ENCODE results near the gene MISP. TPM values are rescaled to one million over a fixed set of nuclear protein-coding genes. Genes with fewer than 3 reads are reported as not detected.

The MISP gene
- total and polyA plus RNA-seq, 9 of the 15 experiments (the other 6 are each of a cell fraction or from before 2014, with no cell fraction given): 0.04 to 0.29 (median 0.05) TPM; not detected in 5

DNA sequence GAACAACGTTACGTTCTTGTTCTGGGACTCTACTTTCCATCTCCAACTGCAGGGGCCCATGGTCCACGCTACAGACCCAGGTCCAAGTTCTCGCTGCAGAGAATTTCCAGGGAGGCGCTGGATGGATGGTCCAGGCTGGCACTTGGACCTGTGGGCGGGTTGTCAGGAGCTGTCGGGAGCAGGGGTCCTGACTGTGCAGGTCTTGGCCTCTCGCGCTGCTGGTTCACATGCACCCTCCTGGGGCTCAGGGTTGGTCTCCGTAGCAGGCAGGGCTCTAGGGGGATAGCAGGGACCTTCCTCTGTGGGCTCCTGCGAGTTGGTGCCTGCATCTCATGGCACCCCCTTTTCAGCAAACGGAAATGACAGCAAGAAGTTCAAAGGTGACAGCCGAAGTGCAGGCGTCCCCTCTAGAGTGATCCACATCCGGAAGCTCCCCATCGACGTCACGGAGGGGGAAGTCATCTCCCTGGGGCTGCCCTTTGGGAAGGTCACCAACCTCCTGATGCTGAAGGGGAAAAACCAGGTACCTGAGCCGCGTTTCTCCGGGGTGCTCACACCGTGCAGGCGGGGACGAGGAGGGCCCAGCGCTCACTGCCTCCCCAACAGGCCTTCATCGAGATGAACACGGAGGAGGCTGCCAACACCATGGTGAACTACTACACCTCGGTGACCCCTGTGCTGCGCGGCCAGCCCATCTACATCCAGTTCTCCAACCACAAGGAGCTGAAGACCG lies 52.9 kb downstream of the MISP start:
- intact Hi-C loops (cut with micrococcal nuclease) (no loop called here), in situ Hi-C loops (cut with MboI) (no loop called here)
- no TSS peak for BruUV-seq (replicated peaks)
- Histone ChIP-seq H3K27me3 (ENCODE audit: control insufficient read depth in 2 of 2, insufficient read depth in 2 of 2, low read length in 2 of 2) (no peaks in the 10 kb centered on the region), H3K79me2 (ENCODE audit: control insufficient read depth, insufficient read depth, low read length) (peaks cover 97% of the 10 kb centered on the region), H4K20me1 (replicated peaks; ENCODE audit: control insufficient read depth, insufficient read depth, low read length) (peaks cover 57% of the 10 kb centered on the region), H3K36me3 (ENCODE audit: control insufficient read depth, insufficient read depth, low read length) (peaks cover 100% of the 10 kb centered on the region), H3K9me1 (ENCODE audit: control insufficient read depth, insufficient read depth, low read length) (peaks cover 16% of the 10 kb centered on the region), H3K9me3 (replicated peaks; ENCODE audit: control insufficient read depth, insufficient read depth, low read depth, low read length) (no peaks in the 10 kb centered on the region; the same call in 1 of the 2 replicates), H3K4me1 (replicated peaks in 1 of 2; ENCODE audit: control insufficient read depth in 2 of 2, insufficient read depth in 2 of 2, low read length in 2 of 2) (peaks cover 22 to 77% of the 10 kb centered on the region in 2 experiments), H3K4me3 (no peak overlapping the region), H3K9ac (ENCODE audit: insufficient read depth in 1 of 2, low read depth in 2 of 2, low read length in 2 of 2) (no peak overlapping the region; a peak in 1 of 4 replicates), H2AFZ (ENCODE audit: low read depth, low read length) (no peak overlapping the region), H3K4me2 (ENCODE audit: insufficient read depth, low read length) (no peak overlapping the region), H3K27ac (ENCODE audit: extremely low read depth, low read depth, low read length) (no peak overlapping the region)
- DNase-seq (ENCODE audit: extremely low read depth in 1 of 4, low spot score in 3 of 4) (no peak), FAIRE-seq (no peak), ATAC-seq (no peak)
- POLR2A ChIA-PET: interaction anchor here (0.7 to 2.1 kb wide), 5 partner anchors 7 to 173 kb away, joined by 3 to 8 read pairs (median 4); no protein-coding TSS in a partner anchor
- 95% methylated on average over 17 of the region's 31 CpGs for WGBS (ENCODE audit: insufficient coverage, low coverage, missing lambda C conversion rate)
- CTCF ChIA-PET (ENCODE audit: low intra/inter-chr PET ratio): no interaction called here
- no peak for TF ChIP-seq NBN (IDR thresholded peaks at IDR 0.05; ENCODE audit: low read depth)
- TF ChIP-seq MEF2A (IDR thresholded peaks at IDR 0.05; ENCODE audit: control insufficient read depth, low read depth, low read length): no peak
- TF ChIP-seq, protein P1, sequence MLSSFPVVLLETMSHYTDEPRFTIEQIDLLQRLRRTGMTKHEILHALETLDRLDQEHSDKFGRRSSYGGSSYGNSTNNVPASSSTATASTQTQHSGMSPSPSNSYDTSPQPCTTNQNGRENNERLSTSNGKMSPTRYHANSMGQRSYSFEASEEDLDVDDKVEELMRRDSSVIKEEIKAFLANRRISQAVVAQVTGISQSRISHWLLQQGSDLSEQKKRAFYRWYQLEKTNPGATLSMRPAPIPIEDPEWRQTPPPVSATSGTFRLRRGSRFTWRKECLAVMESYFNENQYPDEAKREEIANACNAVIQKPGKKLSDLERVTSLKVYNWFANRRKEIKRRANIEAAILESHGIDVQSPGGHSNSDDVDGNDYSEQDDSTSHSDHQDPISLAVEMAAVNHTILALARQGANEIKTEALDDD (IDR thresholded peaks at IDR 0.05): no peak
- TF ChIP-seq, protein P2, sequence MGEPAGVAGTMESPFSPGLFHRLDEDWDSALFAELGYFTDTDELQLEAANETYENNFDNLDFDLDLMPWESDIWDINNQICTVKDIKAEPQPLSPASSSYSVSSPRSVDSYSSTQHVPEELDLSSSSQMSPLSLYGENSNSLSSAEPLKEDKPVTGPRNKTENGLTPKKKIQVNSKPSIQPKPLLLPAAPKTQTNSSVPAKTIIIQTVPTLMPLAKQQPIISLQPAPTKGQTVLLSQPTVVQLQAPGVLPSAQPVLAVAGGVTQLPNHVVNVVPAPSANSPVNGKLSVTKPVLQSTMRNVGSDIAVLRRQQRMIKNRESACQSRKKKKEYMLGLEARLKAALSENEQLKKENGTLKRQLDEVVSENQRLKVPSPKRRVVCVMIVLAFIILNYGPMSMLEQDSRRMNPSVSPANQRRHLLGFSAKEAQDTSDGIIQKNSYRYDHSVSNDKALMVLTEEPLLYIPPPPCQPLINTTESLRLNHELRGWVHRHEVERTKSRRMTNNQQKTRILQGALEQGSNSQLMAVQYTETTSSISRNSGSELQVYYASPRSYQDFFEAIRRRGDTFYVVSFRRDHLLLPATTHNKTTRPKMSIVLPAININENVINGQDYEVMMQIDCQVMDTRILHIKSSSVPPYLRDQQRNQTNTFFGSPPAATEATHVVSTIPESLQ (CRISPR knock-in tag; IDR thresholded peaks at IDR 0.05): no peak
- no peak for TF ChIP-seq HCFC1 (IDR thresholded peaks at IDR 0.05; ENCODE audit: low read depth, low read length)
- TF ChIP-seq ZKSCAN3 (CRISPR knock-in tag; IDR thresholded peaks at IDR 0.05): no peak
- TF ChIP-seq, protein P3, sequence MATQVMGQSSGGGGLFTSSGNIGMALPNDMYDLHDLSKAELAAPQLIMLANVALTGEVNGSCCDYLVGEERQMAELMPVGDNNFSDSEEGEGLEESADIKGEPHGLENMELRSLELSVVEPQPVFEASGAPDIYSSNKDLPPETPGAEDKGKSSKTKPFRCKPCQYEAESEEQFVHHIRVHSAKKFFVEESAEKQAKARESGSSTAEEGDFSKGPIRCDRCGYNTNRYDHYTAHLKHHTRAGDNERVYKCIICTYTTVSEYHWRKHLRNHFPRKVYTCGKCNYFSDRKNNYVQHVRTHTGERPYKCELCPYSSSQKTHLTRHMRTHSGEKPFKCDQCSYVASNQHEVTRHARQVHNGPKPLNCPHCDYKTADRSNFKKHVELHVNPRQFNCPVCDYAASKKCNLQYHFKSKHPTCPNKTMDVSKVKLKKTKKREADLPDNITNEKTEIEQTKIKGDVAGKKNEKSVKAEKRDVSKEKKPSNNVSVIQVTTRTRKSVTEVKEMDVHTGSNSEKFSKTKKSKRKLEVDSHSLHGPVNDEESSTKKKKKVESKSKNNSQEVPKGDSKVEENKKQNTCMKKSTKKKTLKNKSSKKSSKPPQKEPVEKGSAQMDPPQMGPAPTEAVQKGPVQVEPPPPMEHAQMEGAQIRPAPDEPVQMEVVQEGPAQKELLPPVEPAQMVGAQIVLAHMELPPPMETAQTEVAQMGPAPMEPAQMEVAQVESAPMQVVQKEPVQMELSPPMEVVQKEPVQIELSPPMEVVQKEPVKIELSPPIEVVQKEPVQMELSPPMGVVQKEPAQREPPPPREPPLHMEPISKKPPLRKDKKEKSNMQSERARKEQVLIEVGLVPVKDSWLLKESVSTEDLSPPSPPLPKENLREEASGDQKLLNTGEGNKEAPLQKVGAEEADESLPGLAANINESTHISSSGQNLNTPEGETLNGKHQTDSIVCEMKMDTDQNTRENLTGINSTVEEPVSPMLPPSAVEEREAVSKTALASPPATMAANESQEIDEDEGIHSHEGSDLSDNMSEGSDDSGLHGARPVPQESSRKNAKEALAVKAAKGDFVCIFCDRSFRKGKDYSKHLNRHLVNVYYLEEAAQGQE (IDR thresholded peaks at IDR 0.05; ENCODE audit: borderline replicate concordance): no peak
- TF ChIP-seq, protein P3 (CRISPR knock-in tag; IDR thresholded peaks at IDR 0.05; ENCODE audit: low read depth): no peak
- TF ChIP-seq GTF2E2 (tag; IDR thresholded peaks at IDR 0.05): no peak
